GM12873 (cell line): ENCODE measurements around the gene GSDME.

Experiments used
- TF ChIP-seq, protein P1 (sequence below): IDR thresholded peaks from 2 replicates; pipeline ENCODE4 v1.5.1; 2012; ENCODE audit warnings: low read depth, mild to moderate bottlenecking, moderate library complexity, low read length, control low read depth; ENCODE audit not compliant: insufficient read depth; ENCODE audit errors: missing control alignments

Gene GSDME

DNA sequence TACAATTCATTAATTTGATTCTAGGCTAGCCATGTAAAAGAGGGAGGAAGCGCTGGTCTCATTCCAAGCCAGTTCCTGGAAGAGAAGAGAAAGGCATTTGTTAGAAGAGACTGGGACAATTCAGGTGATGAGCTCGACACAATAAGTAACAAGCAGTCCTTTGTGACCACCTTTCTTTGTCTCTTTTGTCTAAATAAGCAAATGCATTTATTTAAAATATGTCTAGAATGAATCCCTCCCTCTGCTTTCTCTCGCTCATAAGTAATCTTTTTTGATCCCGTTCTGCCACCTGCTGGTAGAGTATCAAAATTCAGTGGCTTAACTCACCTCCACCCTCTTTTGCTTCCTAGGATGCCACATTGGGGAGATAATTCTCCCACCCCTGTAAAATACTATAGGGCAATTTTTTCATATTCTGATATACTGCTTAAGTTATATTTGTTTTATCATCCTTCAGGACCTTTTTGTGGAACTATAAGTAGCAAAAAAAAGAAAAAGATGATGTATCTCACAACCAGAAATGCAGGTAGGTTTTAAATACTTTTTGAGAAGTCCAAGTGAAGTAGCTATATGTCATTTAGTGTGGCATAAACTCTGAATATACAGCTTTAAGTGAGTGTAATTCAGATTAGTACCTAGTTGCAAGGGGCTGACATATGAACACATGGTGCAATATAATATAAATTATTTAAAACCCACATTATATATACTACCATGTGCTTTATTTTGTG lies 91.5 kb downstream of the GSDME start:
- TF ChIP-seq, protein P1, sequence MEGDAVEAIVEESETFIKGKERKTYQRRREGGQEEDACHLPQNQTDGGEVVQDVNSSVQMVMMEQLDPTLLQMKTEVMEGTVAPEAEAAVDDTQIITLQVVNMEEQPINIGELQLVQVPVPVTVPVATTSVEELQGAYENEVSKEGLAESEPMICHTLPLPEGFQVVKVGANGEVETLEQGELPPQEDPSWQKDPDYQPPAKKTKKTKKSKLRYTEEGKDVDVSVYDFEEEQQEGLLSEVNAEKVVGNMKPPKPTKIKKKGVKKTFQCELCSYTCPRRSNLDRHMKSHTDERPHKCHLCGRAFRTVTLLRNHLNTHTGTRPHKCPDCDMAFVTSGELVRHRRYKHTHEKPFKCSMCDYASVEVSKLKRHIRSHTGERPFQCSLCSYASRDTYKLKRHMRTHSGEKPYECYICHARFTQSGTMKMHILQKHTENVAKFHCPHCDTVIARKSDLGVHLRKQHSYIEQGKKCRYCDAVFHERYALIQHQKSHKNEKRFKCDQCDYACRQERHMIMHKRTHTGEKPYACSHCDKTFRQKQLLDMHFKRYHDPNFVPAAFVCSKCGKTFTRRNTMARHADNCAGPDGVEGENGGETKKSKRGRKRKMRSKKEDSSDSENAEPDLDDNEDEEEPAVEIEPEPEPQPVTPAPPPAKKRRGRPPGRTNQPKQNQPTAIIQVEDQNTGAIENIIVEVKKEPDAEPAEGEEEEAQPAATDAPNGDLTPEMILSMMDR: peak; percentile 61

DNA sequence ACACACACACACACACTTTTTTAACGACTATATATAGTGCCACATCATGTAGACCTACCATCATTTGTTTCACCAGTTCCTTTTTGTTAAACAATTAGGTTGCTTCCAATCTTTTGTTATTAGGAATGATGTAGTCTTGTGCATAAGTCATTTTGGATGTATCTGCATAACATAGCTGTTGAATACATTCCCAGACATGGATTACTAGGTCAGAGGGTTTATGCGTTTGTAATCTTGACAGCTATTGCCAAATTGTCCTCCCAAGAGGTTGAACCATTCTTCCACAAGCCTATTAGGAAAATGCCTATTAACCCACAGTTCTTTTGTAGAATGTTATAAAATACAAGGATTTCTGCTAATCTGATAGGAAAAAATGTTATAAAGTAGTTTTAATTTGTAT lies 96.7 kb downstream of the GSDME start:
- TF ChIP-seq, protein P1: no peak

DNA sequence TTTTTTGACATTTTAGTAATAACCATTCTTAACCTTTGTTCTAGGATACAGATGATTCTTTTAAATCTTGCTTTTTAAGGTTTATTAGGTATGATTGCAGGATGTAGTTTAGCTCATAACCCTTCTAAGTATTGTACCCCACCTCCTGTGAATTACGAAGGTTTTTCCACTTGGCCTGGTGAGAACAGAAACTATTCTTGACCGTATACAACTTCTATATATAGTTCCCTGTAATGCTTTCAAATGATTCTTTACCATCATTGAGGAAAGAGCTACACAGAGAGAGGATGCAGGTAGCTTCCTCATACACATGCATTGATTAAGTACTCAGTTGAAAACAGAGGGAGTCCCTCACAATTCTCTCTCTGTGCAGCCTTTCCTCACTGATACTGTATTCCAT lies 97.8 kb downstream of the GSDME start:
- TF ChIP-seq, protein P1: no peak

DNA sequence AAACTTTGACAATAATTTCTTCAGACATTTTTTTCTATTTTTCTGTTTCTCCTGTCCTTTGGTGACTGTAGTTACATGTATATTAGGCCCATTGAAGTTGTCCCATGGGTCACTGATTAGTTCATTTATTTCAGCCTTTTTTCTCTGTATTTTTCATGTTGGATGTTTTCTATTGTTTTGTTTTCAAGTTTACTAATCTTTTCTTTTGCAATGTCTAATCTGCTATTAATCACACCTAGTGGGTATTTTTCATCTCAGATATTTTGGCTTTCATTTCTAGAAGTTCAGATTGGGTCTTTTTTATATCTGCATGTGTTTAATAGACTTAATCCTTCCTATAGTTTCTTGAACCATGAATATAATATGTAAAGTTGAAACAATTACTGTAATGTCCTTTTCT lies 99.3 kb downstream of the GSDME start:
- TF ChIP-seq, protein P1: no peak

DNA sequence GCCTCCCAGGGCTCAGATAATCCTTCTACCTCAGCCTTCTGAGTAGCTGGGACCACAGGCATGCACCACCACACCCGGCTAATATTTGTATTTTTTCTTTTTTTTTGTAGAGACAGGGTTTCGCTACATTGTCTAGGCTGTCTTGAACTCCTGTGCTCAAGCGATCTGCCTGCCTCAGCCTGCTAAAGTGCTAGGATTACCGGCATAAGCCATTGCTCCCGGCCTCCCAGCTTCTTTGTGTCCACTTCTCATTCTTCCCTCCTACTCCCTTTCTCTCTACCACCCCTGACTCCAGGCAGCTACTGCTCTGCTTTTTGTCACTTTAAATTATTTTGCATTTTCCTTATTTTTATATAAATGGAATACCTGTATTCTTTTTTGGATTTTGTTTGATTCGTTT lies 100.7 kb downstream of the GSDME start:
- TF ChIP-seq, protein P1: no peak

DNA sequence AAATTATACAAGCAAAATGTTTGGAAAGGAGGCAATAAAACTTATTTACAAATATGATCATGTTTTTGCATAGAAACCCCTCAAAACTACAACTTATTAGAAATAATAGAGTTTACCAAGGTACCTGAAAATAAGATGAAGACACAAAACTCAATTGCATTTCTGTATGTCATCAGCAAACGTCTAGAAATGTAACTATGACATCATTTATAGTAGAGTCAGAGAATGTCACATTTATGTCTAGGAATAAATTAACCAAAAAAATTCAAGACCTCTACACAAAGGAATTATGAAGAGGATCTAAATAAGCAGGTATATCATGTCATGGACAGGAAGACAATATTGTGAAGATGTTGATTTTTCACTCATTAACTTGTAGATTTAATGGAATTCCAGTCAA lies 103.0 kb downstream of the GSDME start:
- TF ChIP-seq, protein P1: no peak

DNA sequence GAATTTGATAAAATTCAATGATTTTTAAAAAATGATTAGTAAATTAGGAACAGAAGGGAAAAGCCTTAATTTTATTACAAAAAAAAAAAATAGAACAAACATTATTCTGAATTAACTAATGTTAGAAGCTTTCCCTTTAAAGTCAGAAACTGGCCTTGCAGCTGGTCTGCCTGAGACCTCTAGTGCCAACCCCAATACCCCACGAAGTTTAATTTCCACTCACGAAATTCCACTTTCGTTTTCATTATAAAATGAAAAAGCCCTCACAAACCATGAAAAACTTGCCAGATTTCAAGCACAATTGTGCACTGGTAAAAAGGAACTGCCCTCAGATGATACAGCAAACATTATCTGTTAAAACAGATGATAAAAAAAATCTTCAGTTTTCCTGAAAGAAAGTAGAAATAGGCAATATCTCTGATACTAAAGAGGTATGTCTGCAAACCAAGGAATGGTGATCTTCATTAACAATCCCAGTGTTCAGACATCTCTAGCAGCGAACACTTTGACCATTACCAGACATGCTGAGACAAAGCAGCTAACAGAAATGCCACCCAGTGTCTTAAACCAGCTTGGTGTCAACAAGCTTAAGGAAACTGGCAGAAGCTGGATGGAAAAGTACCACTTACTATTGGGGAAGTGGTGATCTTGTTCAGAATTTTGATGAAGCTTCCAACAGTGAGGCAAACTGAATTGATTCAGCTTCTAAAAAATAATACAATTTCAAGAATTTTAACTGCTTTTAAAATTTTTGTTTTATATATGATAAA lies 103.8 kb downstream of the GSDME start:
- TF ChIP-seq, protein P1: no peak
